ENCODE results near the gene ACADS.

DNA sequence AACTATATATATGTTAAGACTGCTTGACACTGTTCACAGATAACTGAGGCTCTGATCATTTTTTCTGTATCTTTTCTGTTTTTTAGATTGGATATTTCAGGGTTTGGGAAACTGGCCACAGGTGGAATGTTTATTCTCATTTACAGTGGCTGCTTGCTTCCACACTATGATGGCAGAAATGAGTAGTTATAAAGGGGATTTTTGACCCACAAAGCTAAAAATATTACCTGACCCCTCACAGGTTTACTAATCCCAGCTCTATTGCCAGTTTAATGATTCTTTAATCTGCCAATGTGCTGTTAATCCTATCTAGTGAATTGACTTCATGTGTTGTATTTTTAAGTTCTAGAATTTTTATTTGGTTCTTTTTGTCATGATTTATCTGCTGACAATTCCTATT, 29.6 kb downstream of the ACADS start:
- TF ChIP-seq, protein P1, sequence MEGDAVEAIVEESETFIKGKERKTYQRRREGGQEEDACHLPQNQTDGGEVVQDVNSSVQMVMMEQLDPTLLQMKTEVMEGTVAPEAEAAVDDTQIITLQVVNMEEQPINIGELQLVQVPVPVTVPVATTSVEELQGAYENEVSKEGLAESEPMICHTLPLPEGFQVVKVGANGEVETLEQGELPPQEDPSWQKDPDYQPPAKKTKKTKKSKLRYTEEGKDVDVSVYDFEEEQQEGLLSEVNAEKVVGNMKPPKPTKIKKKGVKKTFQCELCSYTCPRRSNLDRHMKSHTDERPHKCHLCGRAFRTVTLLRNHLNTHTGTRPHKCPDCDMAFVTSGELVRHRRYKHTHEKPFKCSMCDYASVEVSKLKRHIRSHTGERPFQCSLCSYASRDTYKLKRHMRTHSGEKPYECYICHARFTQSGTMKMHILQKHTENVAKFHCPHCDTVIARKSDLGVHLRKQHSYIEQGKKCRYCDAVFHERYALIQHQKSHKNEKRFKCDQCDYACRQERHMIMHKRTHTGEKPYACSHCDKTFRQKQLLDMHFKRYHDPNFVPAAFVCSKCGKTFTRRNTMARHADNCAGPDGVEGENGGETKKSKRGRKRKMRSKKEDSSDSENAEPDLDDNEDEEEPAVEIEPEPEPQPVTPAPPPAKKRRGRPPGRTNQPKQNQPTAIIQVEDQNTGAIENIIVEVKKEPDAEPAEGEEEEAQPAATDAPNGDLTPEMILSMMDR (IDR thresholded peaks at IDR 0.05) = no peak
- TF ChIP-seq EZH2phosphoT487 (IDR thresholded peaks at IDR 0.05) = no peak

All from neural progenitor cell (in vitro differentiated cells).